ENCODE measurements around the gene WWTR1. TPM values are rescaled to one million over a fixed set of nuclear protein-coding genes. Genes with fewer than 3 reads are reported as not detected.

WWTR1 gene
- polyA plus RNA-seq, 2 of the 4 experiments (the other 2 are of a cell fraction), result 99.7 to 164 TPM

GRCh38 chr3:149547954-149548668, 109.7 kb downstream of the WWTR1 start (continued):
- TF ChIP-seq GATA3 (IDR thresholded peaks at IDR 0.05; ENCODE audit: borderline replicate concordance) (peak; percentile 89), FOSB (CRISPR knock-in tag; IDR thresholded peaks at IDR 0.05) (no peak), HOXA7 (CRISPR knock-in tag; IDR thresholded peaks at IDR 0.05) (no peak; the same call in 1 of the 2 replicates), BHLHE40 (IDR thresholded peaks at IDR 0.05; ENCODE audit: low read depth, low read length) (no peak), CHD2 (IDR thresholded peaks at IDR 0.05; ENCODE audit: low read length, partially characterized antibody) (no peak), PHF8 (IDR thresholded peaks at IDR 0.05; ENCODE audit: borderline replicate concordance, low read depth) (no peak), TP53 (CRISPR knock-in tag; IDR thresholded peaks at IDR 0.05) (no peak), ZFP36 (IDR thresholded peaks at IDR 0.05; ENCODE audit: borderline replicate concordance, partially characterized antibody) (no peak), JUNB (IDR thresholded peaks at IDR 0.05) (peak; percentile 74), NPAS2 (CRISPR knock-in tag; IDR thresholded peaks at IDR 0.05; ENCODE audit: borderline replicate concordance) (no peak), HDAC2 (IDR thresholded peaks at IDR 0.05) (no peak), CEBPB (IDR thresholded peaks at IDR 0.05) (peak; percentile 64 to 80), MAFK (IDR thresholded peaks at IDR 0.05; ENCODE audit: partially characterized antibody) (no peak), ESRRA (IDR thresholded peaks at IDR 0.05; ENCODE audit: borderline replicate concordance, low read length) (peak; percentile 53; the same call in 1 of the 2 replicates), NFE2L2 (conservative IDR thresholded peaks at IDR 0.05; ENCODE audit: low read length) (no peak), BCL3 (IDR thresholded peaks at IDR 0.05) (peak; percentile 72; the same call in 1 of the 3 replicates), HES2 (IDR thresholded peaks at IDR 0.05) (no peak), CTCF (IDR thresholded peaks at IDR 0.05) (no peak), POLR2A (IDR thresholded peaks at IDR 0.05; ENCODE audit: low read length) (no peak), CBX2 (IDR thresholded peaks at IDR 0.05; ENCODE audit: borderline replicate concordance, low read depth) (no peak), RAD21 (conservative IDR thresholded peaks at IDR 0.05 in 1 of 2, IDR thresholded peaks at IDR 0.05 in 1 of 2) (peak in 1 of 2 experiments; percentile 47; a peak in 3 of 5 replicates), JUN (IDR thresholded peaks at IDR 0.05) (peak; percentile 89 to 90), FOSL2 (IDR thresholded peaks at IDR 0.05) (peak; percentile 17; the same call in 1 of the 2 replicates), FOSL2 (CRISPR knock-in tag; IDR thresholded peaks at IDR 0.05) (peak; percentile 69), EP300 (IDR thresholded peaks at IDR 0.05) (peak; percentile 78 to 91; a peak in 4 of 5 replicates), SREBF2 (IDR thresholded peaks at IDR 0.05) (no peak), ZC3H11A (IDR thresholded peaks at IDR 0.05) (no peak), HEYL (CRISPR knock-in tag; IDR thresholded peaks at IDR 0.05) (no peak)

GRCh38 chr3:149547413-149547812, 110.4 kb downstream of the WWTR1 start:
- Histone ChIP-seq H3K9me3 (no peaks in the 10 kb centered on the region), H3K4me3 (peak overlapping the region; percentile 10; the same call in 1 of the 3 replicates), H3K27ac (peak overlapping the region; percentile 92 to 93), H3K4me1 (peaks cover 86% of the 10 kb centered on the region), H3K4me2 (peak overlapping the region; percentile 88)
- ChIA-PET POLR2A (interaction anchor here (0.7 to 1.5 kb wide), 3 partner anchors 13 to 417 kb away, joined by 4 to 17 read pairs (median 4); partner anchors contain the start of gene WWTR1), CTCF (interaction anchor here (0.8 to 3.6 kb wide), 8 partner anchors 8 to 171 kb away, joined by 3 to 21 read pairs (median 7); partner anchors contain the start of gene WWTR1)
- WGBS (ENCODE audit: missing lambda C conversion rate), result 66% methylated on average over 9 of the region's 9 CpGs
- DNase-seq (ENCODE audit: low read depth in 1 of 2, low spot score in 1 of 2), result no peak
- no peak for FAIRE-seq
- ATAC-seq, result no peak
- TF ChIP-seq CEBPB (IDR thresholded peaks at IDR 0.05), result no peak
- no peak for TF ChIP-seq ESRRA (IDR thresholded peaks at IDR 0.05; ENCODE audit: borderline replicate concordance, low read length)
- TF ChIP-seq ZNF302 (CRISPR knock-in tag; IDR thresholded peaks at IDR 0.05), result no peak
- no peak for TF ChIP-seq FOSL2 (IDR thresholded peaks at IDR 0.05)
- no peak for TF ChIP-seq FOSL2 (CRISPR knock-in tag; IDR thresholded peaks at IDR 0.05)
- no peak for TF ChIP-seq POLR2AphosphoS2 (conservative IDR thresholded peaks at IDR 0.05; ENCODE audit: low read length)
